ENCODE measurements around the gene MLLT6. TPM values are rescaled to one million over a fixed set of nuclear protein-coding genes. Genes with fewer than 3 reads are reported as not detected.

Gene MLLT6
- total RNA-seq, 3 donors from 2014 or later, result 90.1 to 164 (median 112) TPM

- ATAC-seq, result peak; percentile 75
- H3K4me1 ChIP-seq (ENCODE audit: low read depth), result peaks cover 39% of the 10 kb centered on the region
These were observed 25.7 kb downstream of the MLLT6 start for GRCh38 chr17:38730526-38731379.

GRCh38 chr17:38731526-38732294, 26.6 kb downstream of the MLLT6 start:
- TF ChIP-seq CTCF (IDR thresholded peaks at IDR 0.05), result no peak
- no peaks in the 10 kb centered on the region for H3K9me3 ChIP-seq
- no peak overlapping the region for H3K4me3 ChIP-seq
- intact Hi-C loops (cut with DNase I, micrococcal nuclease), result loop anchor here in 1 of 2 donors (10.0 kb wide), 1 partner anchor 57 kb away; the partner anchor contains the start of gene EPOP
- DNase-seq (peak in 1 of 3 donors; percentile 75), ATAC-seq (no peak)
- H3K36me3 ChIP-seq (ENCODE audit: low read depth), result no peaks in the 10 kb centered on the region
- H3K4me1 ChIP-seq (ENCODE audit: low read depth), result peaks cover 37% of the 10 kb centered on the region

More at GRCh38 chr17:38730526-38731379, 25.7 kb downstream of the MLLT6 start:
- TF ChIP-seq CTCF (IDR thresholded peaks at IDR 0.05), result no peak
- peak; percentile 94 to 97 (median 94) for DNase-seq
- Histone ChIP-seq H3K36me3 (ENCODE audit: low read depth) (no peaks in the 10 kb centered on the region), H3K9me3 (no peaks in the 10 kb centered on the region), H3K4me3 (peak overlapping the region; percentile 50)
- intact Hi-C loops (cut with DNase I, micrococcal nuclease), result loop anchor here in 1 of 2 donors (10.0 kb wide), 1 partner anchor 56 kb away; the partner anchor contains the start of gene EPOP

- H3K36me3 ChIP-seq (ENCODE audit: low read depth), result no peaks in the 10 kb centered on the region
- ATAC-seq (peak; percentile 17), DNase-seq (peak in 1 of 3 donors; percentile 56)
- intact Hi-C loops (cut with DNase I, micrococcal nuclease), result loop anchor here in 1 of 2 donors (10.0 kb wide), 1 partner anchor 58 kb away; the partner anchor contains the start of gene EPOP
- H3K4me1 ChIP-seq (ENCODE audit: low read depth), result peaks cover 35% of the 10 kb centered on the region
- H3K9me3 ChIP-seq, result no peaks in the 10 kb centered on the region
- no peak overlapping the region for H3K4me3 ChIP-seq
- no peak for TF ChIP-seq CTCF (IDR thresholded peaks at IDR 0.05)
These were observed 27.6 kb downstream of the MLLT6 start for GRCh38 chr17:38732376-38733281.

GRCh38 chr17:38733282-38733981, 28.4 kb downstream of the MLLT6 start:
- no peak for ATAC-seq

More at GRCh38 chr17:38733282-38733981, 28.4 kb downstream of the MLLT6 start:
- no peak for DNase-seq
- Histone ChIP-seq H3K36me3 (ENCODE audit: low read depth) (no peaks in the 10 kb centered on the region), H3K9me3 (no peaks in the 10 kb centered on the region), H3K4me1 (ENCODE audit: low read depth) (peaks cover 35% of the 10 kb centered on the region), H3K4me3 (no peak overlapping the region)
- TF ChIP-seq CTCF (IDR thresholded peaks at IDR 0.05), result no peak
- intact Hi-C loops (cut with DNase I, micrococcal nuclease), result loop anchor here in 1 of 2 donors (10.0 kb wide), 1 partner anchor 59 kb away; the partner anchor contains the start of gene EPOP
